Measurements from ENCODE around the gene LRP5.

LRP5 gene

DNA sequence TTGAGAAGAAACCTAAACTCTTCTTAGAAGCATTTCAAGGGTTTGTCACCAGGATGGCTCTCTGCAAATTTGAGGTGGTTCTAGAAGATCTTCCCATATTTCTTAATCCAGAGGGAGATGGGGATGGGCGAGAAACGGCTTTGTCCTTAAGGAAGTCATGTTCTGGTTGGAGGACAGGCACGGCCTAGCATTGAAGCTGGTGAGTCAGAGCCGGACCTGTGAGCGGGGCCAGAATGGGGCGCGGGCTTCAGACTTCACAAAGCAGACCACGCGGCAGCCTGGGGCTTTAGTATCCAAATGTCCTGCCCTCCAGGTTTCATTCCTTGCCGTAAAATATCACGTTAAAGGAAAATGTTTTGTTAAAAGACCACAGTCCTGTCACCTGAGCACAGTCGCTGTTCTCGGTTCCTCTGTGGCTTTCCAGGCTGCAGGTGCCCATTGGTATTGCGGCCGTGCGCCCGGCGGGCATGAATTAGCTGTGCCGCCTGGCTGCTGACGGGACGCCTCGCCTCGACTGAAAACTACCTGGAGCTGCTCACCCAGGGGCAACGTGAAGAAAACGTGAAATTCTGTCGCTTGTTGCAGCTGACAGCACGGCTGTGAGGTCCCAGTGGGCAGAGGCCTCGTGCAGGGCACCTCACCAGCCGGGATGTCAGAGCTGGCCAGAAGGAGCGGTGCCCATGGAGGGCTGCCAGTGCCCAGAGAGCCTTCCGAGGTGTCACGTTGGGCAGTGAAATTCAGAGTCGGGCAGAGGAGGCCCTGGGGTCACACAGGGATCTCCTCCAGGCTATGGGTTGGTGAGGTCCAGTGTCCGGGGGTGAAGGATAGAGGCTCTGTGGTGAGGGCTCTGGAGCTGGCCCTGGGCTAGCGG, 59.0 kb downstream of the LRP5 start:
- no peak for DNase-seq (ENCODE audit: low read depth in 3 of 3)

DNA sequence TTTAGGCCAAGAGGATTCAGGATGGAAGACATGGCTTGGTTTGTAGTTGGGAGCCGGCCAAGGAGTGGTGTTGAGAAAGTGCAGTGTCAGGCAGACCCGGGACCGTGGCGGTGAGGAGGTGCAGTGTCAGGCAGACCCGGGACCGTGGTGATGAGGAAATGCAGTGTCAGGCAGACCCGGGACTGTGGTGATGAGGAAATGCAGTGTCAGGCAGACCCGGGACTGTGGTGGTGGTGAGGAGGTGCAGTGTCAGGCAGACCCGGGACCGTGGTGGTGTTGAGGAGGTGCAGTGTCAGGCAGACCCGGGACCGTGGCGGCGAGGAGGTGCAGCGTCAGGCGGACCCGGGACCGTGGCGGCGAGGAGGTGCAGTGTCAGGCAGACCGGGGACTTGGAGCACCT, 59.7 kb downstream of the LRP5 start:
- DNase-seq (ENCODE audit: low read depth in 3 of 3), result no peak

DNA sequence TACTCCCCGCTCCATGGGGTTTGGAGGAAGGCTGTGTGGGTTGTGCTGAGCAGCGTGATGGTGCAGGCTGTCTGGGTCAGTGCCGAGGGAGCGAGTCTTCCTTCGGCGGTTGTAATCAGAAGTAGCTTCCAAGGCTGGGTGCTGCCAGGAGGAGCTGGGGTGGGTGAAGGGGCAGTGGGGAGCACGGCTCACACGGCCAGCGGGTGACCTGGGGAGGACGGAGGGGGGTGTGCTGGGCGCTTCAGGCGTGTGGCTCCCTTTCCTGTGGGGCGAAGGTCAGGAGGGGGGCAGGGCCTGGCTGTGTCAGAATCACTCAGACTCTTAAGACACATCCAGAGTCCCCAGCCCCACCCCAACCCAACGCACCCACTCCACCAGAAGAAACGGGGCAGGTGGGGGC, 60.2 kb downstream of the LRP5 start:
- no peak for DNase-seq (ENCODE audit: low read depth in 3 of 3)

DNA sequence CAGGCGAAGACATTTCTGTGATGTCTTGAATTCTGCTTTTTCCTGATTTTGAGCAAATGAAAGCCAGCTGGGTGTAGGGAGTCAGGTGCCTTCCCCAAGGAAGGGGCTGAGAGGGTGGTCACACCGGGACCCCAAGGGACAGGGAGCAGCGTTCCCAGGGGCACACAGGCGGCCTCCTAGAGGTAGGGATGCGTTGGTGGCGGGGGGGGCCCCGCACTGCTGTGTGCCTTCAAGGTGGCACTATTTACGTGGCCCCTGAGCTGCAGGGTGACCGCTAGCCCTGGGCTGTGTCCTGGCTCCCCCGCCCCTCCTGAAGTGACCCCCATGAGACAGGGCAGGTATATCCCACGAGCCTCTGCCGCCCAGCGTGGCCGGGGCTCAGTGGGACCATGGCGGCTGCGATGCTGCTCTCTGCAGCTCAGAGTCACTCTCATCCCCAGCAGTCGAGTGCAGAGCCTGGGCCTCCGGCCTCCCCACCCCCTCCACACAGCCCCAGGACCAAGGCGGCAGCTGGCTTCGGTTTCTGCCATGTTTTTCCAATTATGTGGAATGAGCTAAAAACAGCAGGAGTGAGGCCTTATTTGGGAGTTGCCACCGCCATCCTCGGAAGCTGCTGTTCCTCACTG, 60.9 kb downstream of the LRP5 start:
- DNase-seq (ENCODE audit: low read depth in 3 of 3), result no peak

DNA sequence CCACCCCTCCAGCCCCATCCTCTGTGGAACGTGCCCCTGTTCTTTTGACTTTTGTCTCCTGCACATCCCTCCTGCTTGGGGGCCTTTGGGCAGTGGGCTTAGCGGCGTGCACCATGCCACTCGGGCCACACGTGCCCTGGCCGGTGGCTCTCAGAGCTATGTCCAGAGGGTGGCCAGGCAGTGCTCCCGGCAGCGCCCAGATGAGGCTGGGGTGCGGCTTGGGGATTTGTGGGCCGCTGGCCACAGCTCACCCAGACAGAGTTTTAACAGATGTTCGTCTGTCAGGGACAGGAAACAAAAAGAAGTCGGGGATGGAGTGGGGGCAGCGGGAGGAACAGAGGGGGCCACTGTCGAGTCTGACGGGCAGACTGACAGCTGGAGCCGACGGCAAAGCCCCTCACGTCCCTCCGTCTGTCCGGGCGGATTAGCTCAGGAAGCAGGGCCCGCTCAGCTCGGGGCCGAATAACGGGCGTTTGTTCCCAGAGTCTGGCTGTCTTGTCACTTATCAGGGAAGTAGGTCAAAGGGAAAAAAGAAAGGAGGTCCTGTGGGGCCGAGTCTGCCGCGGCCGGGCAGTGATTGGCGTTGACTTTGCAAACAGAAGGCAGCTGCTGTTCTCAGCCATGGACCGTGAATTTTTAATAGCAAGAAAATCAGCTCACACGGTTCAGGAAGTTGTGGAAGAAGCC, 61.6 kb downstream of the LRP5 start:
- no peak for DNase-seq (ENCODE audit: low read depth in 3 of 3)

DNA sequence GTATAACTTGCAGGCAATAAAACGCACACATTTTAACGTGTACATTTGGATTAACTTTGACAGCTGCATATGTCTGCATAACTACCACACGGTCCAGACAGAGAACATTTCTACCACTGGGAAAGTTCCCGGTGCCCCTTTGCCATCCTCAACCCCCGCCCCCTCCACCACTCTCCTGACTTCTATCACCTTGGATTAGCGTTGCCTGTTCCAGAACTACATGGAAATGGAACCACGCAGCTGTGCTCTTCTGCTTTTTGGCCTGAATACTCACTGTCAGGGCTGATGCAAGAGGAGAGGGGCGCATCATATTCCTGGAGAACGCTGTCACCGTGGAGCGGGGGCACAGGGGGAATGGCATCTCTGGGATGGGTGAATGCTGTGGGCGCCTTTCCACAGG, 62.1 kb downstream of the LRP5 start:
- no peak for DNase-seq (ENCODE audit: low read depth in 3 of 3)

DNA sequence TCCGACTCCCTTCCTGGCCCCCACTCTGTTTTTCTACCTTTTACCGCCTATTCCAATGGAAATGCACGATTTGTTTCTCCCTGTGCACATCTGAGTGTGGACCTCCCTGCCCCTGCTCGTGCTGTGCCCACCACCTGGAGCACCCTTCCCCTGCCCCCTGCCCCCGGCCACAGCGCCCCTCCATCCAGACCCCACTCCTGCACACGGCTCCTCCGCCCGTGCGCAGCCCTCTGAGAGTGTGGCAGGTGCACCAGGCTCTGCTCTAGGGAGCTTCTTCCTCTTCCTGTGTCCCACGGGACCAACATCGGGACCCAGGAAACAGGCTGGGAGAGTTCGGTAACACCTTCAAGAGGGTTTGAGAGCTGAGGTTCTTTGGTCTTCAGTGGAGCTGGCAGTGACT, 62.9 kb downstream of the LRP5 start:
- DNase-seq (ENCODE audit: low read depth in 3 of 3), result no peak

DNA sequence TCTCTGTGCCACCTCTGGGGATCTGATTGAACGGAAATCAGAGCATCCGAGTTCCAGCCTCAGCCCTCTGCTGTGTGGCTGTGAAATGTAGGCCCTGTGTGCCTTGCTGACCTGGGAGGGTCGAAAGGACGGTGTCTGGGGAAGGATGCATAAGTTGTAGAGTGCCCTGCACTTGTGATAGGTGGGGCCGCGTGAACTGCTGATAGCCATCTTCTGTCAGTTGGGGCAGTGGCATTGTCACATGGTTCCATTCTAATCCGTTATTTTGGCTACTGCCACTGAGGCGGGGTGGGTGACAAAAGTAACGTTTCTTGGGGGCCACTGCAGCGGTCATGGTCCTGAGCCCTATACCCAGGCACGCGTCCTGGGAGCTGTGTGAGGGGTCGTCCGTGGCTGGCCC, 63.4 kb downstream of the LRP5 start:
- DNase-seq (ENCODE audit: low read depth in 3 of 3), result no peak

DNA sequence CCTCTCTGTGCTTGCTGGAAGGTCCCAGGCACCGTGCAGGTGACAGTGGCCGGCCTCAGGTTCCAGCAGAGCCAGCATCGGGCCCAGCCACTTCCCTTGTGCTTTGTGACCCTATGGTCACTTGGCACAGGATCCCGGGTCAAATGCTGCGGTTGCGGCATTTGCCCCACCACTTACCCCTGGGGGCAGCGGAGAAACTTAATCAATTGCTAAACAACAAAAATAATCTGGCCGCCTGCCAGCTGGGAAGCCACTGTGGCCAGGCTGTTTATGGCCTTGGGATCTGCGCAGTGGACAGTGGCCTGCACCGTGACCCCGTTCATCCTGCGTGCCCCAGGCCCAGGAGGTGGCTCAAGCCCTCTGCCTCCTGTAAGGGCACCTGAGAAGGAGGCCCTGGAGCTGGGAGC, 65.0 kb downstream of the LRP5 start:
- no peak for DNase-seq (ENCODE audit: low read depth in 3 of 3)

DNA sequence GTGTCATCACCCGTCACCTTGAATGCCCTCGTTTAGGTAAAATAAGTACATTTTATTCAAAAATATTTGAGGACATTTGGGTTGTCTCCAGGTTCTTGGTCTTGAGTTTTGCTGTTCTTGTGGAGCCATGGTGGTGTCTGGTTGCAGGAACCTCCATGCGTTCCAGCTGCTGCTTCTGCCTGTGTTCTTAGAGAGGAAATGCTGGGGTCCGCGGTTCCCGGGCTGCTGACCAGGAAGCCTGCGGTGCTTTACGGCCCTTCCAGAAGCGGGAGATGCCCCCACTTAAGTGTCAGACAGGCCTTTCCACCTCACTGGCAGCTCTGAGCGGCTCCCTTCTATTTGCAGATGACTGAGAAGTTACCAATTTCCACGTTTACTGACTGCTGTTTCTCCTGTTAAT, 66.8 kb downstream of the LRP5 start:
- DNase-seq (ENCODE audit: low read depth in 3 of 3), result no peak

DNA sequence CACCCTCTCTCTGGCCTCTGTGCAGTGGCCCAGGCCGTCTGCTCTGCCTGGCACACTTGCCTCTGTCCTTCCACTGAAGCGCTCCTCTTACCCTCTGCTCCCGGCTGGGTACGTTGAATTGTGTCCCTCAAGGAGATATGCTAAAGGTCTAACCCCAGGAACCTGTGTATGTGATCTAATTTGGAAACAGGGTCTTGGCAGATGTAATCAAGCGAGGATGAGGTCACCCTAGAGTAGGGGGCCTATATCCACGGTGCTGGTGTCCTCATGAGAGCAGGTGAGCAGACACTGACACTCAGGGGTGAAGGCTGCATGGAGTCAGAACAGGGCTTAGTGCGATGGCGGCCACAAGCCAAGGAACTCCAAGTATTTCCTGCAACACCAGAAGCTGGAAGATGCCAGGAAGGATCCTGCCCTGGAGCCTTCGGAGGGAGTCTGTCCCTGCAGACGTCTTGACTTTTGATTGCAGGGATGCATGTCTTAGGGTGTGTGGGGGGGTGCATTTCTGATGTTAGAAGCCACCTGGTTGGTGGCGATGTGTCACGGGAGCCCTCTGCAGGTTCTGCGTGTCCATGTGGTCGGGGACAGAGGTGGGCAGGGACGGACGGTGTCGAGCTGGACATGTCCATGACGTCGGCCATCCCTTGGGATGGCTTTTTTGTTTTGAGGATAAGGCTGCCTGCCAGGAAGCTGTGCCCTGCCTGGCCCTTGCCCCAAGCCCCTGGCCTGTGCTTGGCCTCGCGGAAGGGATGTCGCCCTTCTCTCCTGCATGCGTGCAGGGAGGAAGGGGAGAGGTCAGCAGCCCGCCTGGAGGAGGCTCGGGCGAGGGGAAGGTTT, 68.6 kb downstream of the LRP5 start:
- no peak for DNase-seq (ENCODE audit: low read depth in 3 of 3)

DNA sequence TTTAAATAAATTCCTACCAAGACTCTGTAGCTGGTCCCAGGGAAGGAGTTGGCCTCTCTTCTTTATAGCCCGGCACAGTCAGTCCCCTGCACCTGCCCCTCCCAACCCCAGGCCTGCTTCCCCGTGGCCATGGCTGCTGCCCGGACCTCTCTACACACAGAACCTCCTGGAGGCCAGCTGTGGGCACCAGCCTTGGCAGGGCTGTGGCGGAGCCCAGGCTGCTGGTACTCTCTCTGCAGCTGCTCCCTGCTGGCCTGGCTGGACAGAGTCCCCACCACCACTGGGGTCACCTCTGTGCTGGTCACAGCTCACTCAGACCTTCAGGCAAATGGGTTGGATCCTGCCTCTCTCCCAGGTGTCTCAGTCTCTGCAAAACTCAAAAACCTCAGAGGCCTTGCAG, 69.3 kb downstream of the LRP5 start:
- DNase-seq (ENCODE audit: low read depth in 3 of 3), result no peak

DNA sequence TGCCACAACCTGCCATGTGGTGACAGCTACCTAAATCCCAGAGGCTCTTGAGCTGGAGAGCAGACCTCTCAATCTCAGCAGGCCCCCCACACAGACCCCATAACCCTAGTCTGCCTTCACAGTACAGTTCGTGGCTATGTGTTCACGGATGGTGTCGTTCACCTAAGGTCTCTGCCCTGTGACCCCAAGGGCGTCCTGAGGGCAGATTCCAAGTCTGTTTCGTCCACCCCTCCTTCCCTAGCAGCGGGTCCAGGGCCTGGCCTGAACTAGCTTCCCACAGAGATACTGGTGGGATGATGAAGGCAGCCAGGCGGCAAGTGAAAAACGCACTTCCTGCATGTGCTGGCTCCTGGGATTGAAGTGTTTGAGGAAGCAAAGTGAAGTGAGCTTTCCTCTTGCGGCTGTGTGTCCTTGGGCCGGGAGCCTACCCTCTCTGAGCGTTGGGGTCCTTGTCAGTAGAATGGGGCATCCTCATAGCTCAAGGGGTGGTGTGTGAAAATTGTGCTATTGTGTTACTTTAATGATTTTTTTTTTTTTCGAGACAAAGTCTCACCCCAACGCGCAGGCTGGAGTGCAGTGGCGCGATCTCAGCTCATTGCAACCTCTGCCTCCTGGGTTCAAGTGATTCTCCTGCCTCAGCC, 70.1 kb downstream of the LRP5 start:
- no peak for DNase-seq (ENCODE audit: low read depth in 3 of 3)

DNA sequence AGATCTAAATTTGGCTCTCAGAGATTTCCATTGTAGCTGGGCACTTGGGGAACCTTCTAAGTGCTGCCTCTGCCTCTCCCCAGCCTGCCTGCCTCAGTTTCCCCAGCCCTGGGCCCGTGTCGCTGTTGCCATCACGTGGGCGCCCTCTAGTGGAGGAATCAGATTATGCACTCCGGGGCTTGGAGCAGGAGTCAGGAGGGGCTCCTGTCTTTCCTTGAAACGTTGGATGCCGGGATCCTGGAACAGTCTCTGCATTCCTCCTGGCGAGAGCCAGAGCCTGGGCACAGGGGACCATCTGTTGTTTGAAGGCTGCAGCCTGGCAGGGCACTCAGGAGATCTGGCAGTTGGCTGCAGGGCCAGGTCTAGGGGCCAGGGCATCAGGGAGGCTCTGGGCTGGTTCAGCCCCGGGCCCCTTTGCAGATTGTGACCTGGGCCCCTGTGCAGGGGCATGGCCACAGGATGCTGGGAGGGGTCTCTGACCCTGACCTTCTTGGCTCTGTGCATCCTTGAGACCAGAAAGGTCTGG, 71.6 kb downstream of the LRP5 start:
- peak; percentile 29 to 62 (median 54) for DNase-seq (ENCODE audit: low read depth in 3 of 3)

DNA sequence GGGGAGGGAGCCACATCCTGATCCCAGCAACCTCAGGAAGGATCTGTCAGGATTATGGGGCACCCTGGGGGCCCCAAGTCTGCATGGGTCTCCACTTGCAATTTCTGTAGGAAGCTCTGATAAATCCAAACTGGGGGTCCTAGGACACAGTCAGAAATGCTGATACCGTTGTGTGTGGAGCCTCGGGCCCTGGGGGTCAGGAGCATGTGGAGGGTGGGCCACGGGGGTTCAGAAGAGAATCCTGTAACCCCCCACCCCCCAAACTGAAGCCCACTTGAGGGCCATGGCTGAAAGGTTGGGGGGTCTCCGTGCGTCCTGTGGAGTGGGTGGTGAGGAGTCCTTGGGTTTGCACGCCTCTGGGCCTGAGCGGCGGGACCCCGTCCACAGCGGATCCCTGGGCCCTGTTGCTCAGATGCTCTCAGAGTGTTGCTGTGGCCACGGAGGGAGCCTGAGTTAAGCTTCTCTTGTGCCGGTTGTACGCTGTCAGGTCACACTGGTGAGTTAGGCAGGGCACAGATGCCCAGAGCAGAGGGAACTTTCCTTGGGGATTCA, 72.2 kb downstream of the LRP5 start:
- no peak for DNase-seq (ENCODE audit: low read depth in 3 of 3)

DNA sequence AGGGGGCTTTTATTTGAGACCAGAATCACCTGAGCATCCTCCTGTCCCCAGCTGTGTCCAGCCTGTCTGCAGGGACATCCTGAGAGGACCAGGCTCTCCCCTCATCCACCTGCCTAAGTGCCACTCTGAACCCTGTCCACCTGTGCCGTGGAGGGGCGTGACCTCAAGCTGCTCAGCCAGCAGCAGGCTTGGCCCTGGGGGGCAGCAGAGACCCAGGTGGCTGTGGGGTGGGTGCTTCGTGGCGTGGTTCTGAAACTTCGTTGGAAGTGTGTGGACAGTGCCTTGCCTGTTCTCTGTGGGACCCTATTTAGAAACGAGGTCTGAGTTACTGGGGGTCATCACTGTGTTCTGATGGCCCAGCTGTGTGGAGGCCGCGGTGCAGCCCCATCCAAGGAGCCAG, 72.7 kb downstream of the LRP5 start:
- no peak for DNase-seq (ENCODE audit: low read depth in 3 of 3)

DNA sequence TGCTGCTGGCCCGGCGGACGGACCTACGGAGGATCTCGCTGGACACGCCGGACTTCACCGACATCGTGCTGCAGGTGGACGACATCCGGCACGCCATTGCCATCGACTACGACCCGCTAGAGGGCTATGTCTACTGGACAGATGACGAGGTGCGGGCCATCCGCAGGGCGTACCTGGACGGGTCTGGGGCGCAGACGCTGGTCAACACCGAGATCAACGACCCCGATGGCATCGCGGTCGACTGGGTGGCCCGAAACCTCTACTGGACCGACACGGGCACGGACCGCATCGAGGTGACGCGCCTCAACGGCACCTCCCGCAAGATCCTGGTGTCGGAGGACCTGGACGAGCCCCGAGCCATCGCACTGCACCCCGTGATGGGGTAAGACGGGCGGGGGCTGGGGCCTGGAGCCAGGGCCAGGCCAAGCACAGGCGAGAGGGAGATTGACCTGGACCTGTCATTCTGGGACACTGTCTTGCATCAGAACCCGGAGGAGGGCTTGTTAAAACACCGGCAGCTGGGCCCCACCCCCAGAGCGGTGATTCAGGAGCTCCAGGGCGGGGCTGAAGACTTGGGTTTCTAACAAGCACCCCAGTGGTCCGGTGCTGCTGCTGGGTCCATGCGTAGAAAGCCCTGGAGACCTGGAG, 74.1 kb downstream of the LRP5 start:
- DNase-seq (ENCODE audit: low read depth in 3 of 3), result no peak

DNA sequence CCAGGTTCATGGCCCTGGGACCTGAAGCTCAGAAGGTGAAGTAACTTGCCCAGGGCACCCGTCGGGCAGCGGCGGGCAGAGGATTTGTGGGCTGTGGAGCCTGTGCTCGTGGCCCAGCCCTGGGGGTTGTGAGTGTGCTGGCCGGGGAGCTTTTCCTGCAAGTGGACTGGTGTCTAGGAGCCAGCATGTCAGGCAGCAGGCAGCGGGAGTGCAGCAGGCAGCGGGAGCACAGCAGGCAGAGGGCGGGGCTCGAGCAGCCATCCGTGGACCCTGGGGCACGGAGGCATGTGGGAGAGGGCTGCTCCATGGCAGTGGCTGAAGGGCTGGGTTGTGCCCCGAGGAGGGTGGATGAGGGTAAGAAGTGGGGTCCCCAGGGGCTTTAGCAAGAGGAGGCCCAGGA, 75.4 kb downstream of the LRP5 start:
- DNase-seq (ENCODE audit: low read depth in 3 of 3), result no peak

DNA sequence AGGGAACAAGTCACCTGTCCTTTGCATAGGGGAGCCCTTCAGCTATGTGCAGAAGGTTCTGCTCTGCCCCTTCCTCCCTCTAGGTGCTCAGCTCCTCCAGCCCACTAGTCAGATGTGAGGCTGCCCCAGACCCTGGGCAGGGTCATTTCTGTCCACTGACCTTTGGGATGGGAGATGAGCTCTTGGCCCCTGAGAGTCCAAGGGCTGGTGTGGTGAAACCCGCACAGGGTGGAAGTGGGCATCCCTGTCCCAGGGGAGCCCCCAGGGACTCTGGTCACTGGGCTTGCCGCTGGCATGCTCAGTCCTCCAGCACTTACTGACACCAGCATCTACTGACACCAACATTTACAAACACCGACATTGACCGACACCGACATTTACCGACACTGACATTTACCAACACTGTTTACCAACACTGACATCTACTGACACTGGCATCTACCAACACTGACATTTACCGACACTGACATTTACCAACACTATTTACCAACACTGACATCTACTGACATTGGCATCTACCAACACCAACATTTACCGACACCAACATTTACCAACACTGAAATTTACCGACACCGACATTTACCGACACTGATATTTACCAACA, 76.3 kb downstream of the LRP5 start:
- no peak for DNase-seq (ENCODE audit: low read depth in 3 of 3)

DNA sequence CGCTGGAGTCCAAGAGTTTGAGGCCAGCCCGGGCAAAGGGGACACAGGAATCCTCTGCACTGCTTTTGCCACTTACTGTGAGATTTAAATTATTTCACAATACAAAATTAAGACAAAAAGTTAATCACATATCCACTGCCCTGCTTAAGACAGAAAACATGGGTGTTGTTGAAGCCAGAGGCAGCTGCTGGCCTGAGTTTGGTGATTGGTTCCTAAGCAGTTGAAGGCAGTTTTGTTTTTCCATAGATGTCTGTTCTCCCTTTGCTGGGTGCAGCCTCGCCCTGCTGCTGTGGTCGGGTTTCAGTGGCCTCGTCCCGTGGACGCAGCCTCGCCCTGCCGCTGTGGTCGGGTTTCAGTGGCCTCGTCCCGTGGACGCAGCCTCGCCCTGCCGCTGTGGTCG, 77.9 kb downstream of the LRP5 start:
- no peak for DNase-seq (ENCODE audit: low read depth in 3 of 3)

All from stimulated activated CD4-positive, alpha-beta T cell treated with anti-CD3 and anti-CD28 coated beads, TNF-alpha, amount 100 ng/mL, for 48 hours (primary cell).